Naive thymus-derived CD4-positive, alpha-beta T cell (primary cell): ENCODE measurements around the gene CLDN19. TPM values are rescaled to one million over a fixed set of nuclear protein-coding genes. Genes with fewer than 3 reads are reported as not detected.

Source experiments
- ATAC-seq: fragments of 150-1000 bp; cut with Tn5 transposase; 2 replicates; pipeline ENCODE4 v1.10.0; 2021; ENCODE audit warnings: mild to moderate bottlenecking, moderate library complexity
- CTCF ChIA-PET: fragments of 350-600 bp; sonication (Branson Sonifier 250); formaldehyde crosslinking; loops from one replicate; lab custom pipeline; 2021; ENCODE audit warnings: antibody characterized with exemption; lab: Charles Lee
- POLR2A ChIA-PET: fragments of 350-600 bp; sonication (Branson Sonifier 250); formaldehyde crosslinking; loops from one replicate; lab custom pipeline; 2021; ENCODE audit warnings: antibody characterized with exemption, inconsistent platforms; lab: Charles Lee
- DNase-seq, 9 donors: peaks; one replicate each; pipeline versions ENCODE4 v3.0.0 to v3.0.0-alpha.2; 2020 to 2022; ENCODE audit warnings: mixed read lengths in 1 of 9
- H3K27ac ChIP-seq: one replicate; pipeline ENCODE4 v1.7.0; 2013; ENCODE audit warnings: mild to moderate bottlenecking, low read depth, low read length, moderate library complexity
- H3K27me3 ChIP-seq, 2 donors: one replicate each; pipeline ENCODE4 v1.7.0; 2013; ENCODE audit warnings: low read length in 2 of 2, mild to moderate bottlenecking in 2 of 2, moderate library complexity in 2 of 2; ENCODE audit not compliant: control insufficient read depth in 2 of 2, insufficient read depth in 2 of 2
- H3K36me3 ChIP-seq, 3 experiments: 1 replicate in 2 of 3; 2 replicates in 1 of 3; pipeline ENCODE4 v1.7.0; 2013; ENCODE audit warnings: low read length in 3 of 3, mild to moderate bottlenecking in 3 of 3, moderate library complexity in 1 of 3; ENCODE audit not compliant: insufficient read depth in 3 of 3, control insufficient read depth in 2 of 3
- H3K4me1 ChIP-seq, 2 donors: one replicate each; pipeline ENCODE4 v1.7.0; 2013; ENCODE audit warnings: low read length in 2 of 2, mild to moderate bottlenecking in 2 of 2, moderate library complexity in 1 of 2; ENCODE audit not compliant: control insufficient read depth in 2 of 2, insufficient read depth in 2 of 2
- H3K4me3 ChIP-seq: 2 replicates; pipeline ENCODE4 v1.7.0; 2013; ENCODE audit warnings: mild to moderate bottlenecking, low read length
- H3K9me3 ChIP-seq, 3 experiments: 1 replicate in 2 of 3; 2 replicates in 1 of 3; pipeline ENCODE4 v1.7.0; 2013; ENCODE audit warnings: low read length in 3 of 3; ENCODE audit not compliant: control insufficient read depth in 2 of 3
- H3K27ac Mint-ChIP-seq, 9 donors: one replicate each; pipeline ENCODE4 v1.8.0; 2020 to 2022; ENCODE audit warnings: mixed read lengths in 9 of 9, mild to moderate bottlenecking in 8 of 9, moderate library complexity in 5 of 9, inconsistent platforms in 2 of 9
- H3K27me3 Mint-ChIP-seq, 5 donors: one replicate each; pipeline ENCODE4 v1.8.0; 2021 to 2022; ENCODE audit warnings: mixed read lengths in 5 of 5, mild to moderate bottlenecking in 1 of 5
- H3K36me3 Mint-ChIP-seq, 5 donors: one replicate each; pipeline ENCODE4 v1.8.0; 2020 to 2022; ENCODE audit warnings: mixed read lengths in 5 of 5, mild to moderate bottlenecking in 3 of 5, inconsistent platforms in 1 of 5
- H3K4me1 Mint-ChIP-seq, 7 donors: one replicate each; pipeline ENCODE4 v1.8.0; 2020 to 2022; ENCODE audit warnings: mixed read lengths in 7 of 7, mild to moderate bottlenecking in 3 of 7, inconsistent platforms in 1 of 7
- H3K4me3 Mint-ChIP-seq, 10 donors: one replicate each; pipeline ENCODE4 v1.8.0; 2020 to 2022; ENCODE audit warnings: mild to moderate bottlenecking in 10 of 10, mixed read lengths in 10 of 10, moderate library complexity in 6 of 10, inconsistent platforms in 2 of 10
- H3K9me3 Mint-ChIP-seq, 11 donors: one replicate each; pipeline ENCODE4 v1.8.0; 2020 to 2022; ENCODE audit warnings: mixed read lengths in 11 of 11, mild to moderate bottlenecking in 4 of 11, inconsistent platforms in 1 of 11, moderate library complexity in 1 of 11
- intact Hi-C, 2 donors: fragments of 100-400 bp; cut with micrococcal nuclease; formaldehyde crosslinking; loops; one replicate each; pipeline ENCODE4 v1.15.1; 2023
- polyA plus RNA-seq, 2 donors: library from polyadenylated mRNA; unstranded; fragments of 300-500 nt; fragmentation: Illumina TruSeq; gene quantifications; one replicate each; pipeline ENCODE4 v1.2.3, GENCODE V29; 2021
- total RNA-seq, 6 experiments: library from RNA in 5 of 6; stranded (reverse) in 5 of 6; gene quantifications; 1 replicate in 5 of 6; 2 replicates in 1 of 6; pipeline ENCODE4 v1.2.3 and lab custom pipeline; 2021 to 2026

The CLDN19 gene
- total and polyA plus RNA-seq, 7 experiments from 2014 or later, result not detected

DNA sequence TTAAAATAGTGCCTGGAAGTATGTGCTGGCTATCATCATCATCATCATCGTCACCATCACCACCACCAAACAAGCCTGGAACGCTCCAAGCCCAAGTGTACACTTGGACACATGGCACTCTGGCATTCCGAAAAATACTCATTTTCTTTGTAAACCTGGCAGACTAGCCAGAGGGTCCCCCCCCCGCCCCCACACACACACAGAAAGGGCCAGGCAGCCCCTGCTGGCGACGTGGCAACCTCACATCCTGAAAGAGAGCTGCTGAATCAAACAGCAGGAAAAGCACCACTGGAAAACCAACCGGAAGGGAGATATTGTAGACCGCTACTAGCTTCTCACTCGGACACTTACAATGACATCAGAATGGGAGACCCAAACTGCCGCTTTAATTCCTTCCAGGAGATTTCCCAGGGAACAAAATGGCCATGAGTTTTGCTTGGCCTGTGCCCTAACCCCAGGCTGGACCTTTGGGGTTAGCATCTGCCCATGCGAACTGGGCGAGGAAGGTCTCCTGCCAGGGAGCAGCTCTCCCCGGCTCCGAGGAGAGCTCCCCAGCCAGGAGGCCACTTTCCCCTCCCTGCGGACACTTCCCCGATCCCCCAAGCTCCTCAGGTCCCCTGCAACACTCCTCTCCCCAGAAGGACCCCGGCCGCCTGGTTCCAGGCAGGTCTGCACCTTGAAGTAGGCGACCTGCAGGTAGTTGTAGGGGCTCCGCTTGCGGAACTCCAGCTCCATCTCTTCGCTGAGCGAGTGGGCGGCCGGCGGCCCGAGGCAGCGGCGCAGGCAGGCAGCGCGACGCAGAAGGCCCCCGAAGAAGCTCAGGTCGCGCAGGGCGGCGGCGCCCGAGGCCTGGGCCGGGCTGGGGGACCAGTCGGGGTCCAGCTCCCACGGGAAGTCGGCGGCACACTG, 26.1 kb upstream of the CLDN19 start:
- no peaks in the 10 kb centered on the region for H3K9me3 Mint-ChIP-seq
- no peaks in the 10 kb centered on the region for H3K27me3 Mint-ChIP-seq
- ATAC-seq (peak; percentile 0), DNase-seq (peak in 6 of 9 donors; percentile 10 to 71 (median 22))
- ChIA-PET CTCF (interaction anchor here (0.7 to 2.4 kb wide), 7 partner anchors 9 to 309 kb away, joined by 3 to 9 read pairs (median 3); no protein-coding TSS in a partner anchor), POLR2A (interaction anchor here (0.6 to 4.5 kb wide), 26 partner anchors 9 to 862 kb away, joined by 3 to 50 read pairs (median 4); partner anchors contain the start of genes CCDC30, ERMAP, PPCS and PPIH)
- intact Hi-C loops, result loop anchor here in 1 of 2 donors (2.0 kb wide), 2 partner anchors 159 to 431 kb away; partner anchors contain the start of gene FOXJ3
- peaks cover 18 to 45% (median 30%) of the 10 kb centered on the region in 7 donors for H3K4me1 Mint-ChIP-seq
- H3K36me3 ChIP-seq, result peaks cover 0 to 5% (median 4%) of the 10 kb centered on the region in 3 experiments
- peaks cover 0 to 13% (median 0%) of the 10 kb centered on the region in 5 donors for H3K36me3 Mint-ChIP-seq
- H3K4me1 ChIP-seq, result peaks cover 24 to 35% of the 10 kb centered on the region in 2 donors
- H3K4me3 Mint-ChIP-seq, result no peak overlapping the region
- peak overlapping the region; percentile 91 for H3K4me3 ChIP-seq
- no peaks in the 10 kb centered on the region for H3K27me3 ChIP-seq
- H3K27ac Mint-ChIP-seq, result peak overlapping the region in 2 of 9 donors; percentile 14 to 92
- peak overlapping the region; percentile 77 for H3K27ac ChIP-seq
- no peaks in the 10 kb centered on the region for H3K9me3 ChIP-seq

DNA sequence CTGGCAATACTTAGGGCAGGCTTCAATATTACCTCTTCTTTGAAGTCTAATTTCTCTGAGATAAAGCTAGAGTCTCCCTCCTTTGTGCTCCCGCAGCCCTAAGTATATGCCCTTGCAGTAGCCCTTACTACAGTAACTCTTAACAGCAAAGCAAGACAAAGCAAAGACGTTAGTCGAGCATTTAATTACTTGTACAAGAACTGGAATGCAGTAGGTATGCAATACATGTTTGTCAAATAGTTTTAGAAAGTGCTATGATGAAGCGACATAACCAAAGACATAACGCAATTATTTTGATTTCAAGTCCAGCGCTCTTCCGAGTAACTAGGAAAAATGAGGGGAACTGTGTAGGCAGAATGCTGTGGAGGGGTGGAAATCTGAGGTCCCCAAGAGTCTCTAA, 25.2 kb upstream of the CLDN19 start:
- no peak for ATAC-seq
- Histone ChIP-seq H3K36me3 (peaks cover 0 to 5% (median 4%) of the 10 kb centered on the region in 3 experiments), H3K27ac (no peak overlapping the region)

DNA sequence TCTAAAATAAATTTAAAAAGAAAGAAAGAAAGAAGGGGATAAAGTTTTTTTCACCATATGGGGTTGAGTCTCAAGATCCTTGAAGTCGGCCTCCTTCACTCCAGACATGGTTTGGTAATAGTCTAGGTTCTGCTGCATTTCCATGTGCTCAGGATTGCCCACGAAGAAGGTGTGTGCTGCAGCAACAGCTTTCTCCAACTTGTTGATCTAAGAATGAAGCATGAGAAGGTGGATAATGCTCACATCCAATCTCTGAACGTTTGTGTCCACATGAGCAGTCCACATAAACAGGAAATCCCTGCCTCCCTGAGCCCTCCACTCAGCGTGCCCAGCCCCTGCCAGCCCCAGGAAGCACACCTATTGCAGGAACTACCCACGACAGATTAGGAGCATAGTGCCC, 22.2 kb upstream of the CLDN19 start:
- intact Hi-C loops, result no loop called here

More for the DNA sequence above, 25.2 kb upstream of the CLDN19 start:
- Mint-ChIP-seq H3K36me3 (peaks cover 0 to 7% (median 0%) of the 10 kb centered on the region in 5 donors), H3K27ac (no peak overlapping the region), H3K4me1 (peaks cover 10 to 37% (median 23%) of the 10 kb centered on the region in 7 donors), H3K27me3 (no peaks in the 10 kb centered on the region), H3K4me3 (no peak overlapping the region), H3K9me3 (no peaks in the 10 kb centered on the region)
- DNase-seq, result no peak
- Histone ChIP-seq H3K4me1 (peaks cover 24 to 30% of the 10 kb centered on the region in 2 donors), H3K27me3 (no peaks in the 10 kb centered on the region), H3K9me3 (no peaks in the 10 kb centered on the region), H3K4me3 (peak overlapping the region; percentile 91)
- intact Hi-C loops, result no loop called here
- ChIA-PET CTCF (interaction anchor here (1.2 to 1.5 kb wide), 2 partner anchors 18 to 159 kb away, joined by 3 read pairs; no protein-coding TSS in a partner anchor), POLR2A (interaction anchor here (0.7 to 4.5 kb wide), 5 partner anchors 51 to 308 kb away, joined by 3 to 50 read pairs (median 37); partner anchors contain the start of genes CCDC30, ERMAP, SVBP and YBX1)

DNA sequence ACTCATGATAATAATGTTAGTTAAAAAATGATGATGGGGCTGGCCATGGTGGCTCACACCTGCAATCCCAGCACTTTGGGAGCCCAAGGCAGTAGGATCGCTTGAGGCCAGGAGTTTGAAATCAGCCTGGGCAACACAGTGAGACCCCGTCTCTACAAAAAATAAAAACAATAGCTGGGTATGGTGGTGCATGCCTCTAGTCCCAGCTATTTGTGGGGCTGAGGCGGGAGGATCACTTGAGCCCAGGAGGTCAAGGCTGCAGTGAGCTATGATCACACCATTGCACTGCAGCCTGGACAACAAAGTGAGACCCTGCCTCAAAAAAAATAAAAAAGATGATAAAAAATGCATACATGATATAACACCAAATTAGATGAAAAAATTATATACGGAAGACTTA, 21.5 kb upstream of the CLDN19 start:
- Histone ChIP-seq H3K36me3 (peaks cover 7 to 30% (median 11%) of the 10 kb centered on the region in 3 experiments), H3K27ac (no peak overlapping the region), H3K4me3 (no peak overlapping the region), H3K27me3 (no peaks in the 10 kb centered on the region), H3K9me3 (no peaks in the 10 kb centered on the region), H3K4me1 (peaks cover 12 to 13% of the 10 kb centered on the region in 2 donors)
- H3K36me3 Mint-ChIP-seq, result peaks cover 3 to 19% (median 10%) of the 10 kb centered on the region in 5 donors
- ATAC-seq, result no peak
- no peak for DNase-seq
- H3K4me3 Mint-ChIP-seq, result no peak overlapping the region
- H3K27ac Mint-ChIP-seq, result no peak overlapping the region
- no peaks in the 10 kb centered on the region for H3K9me3 Mint-ChIP-seq
- H3K27me3 Mint-ChIP-seq, result no peaks in the 10 kb centered on the region
- intact Hi-C loops, result no loop called here
- CTCF ChIA-PET, result no interaction called here
- POLR2A ChIA-PET, result no interaction called here
- peaks cover 6 to 13% (median 8%) of the 10 kb centered on the region in 7 donors for H3K4me1 Mint-ChIP-seq

More for the DNA sequence above, 22.2 kb upstream of the CLDN19 start:
- POLR2A ChIA-PET, result interaction anchor here (0.6 to 0.9 kb wide), 5 partner anchors 65 to 928 kb away, joined by 3 to 8 read pairs (median 3); partner anchors contain the start of gene ZNF691
- ATAC-seq (no peak), DNase-seq (no peak)
- Mint-ChIP-seq H3K4me1 (peaks cover under 1 to 10% (median 7%) of the 10 kb centered on the region in 7 donors), H3K36me3 (peaks cover 0 to 12% (median 5%) of the 10 kb centered on the region in 5 donors), H3K9me3 (no peaks in the 10 kb centered on the region), H3K27me3 (no peaks in the 10 kb centered on the region), H3K27ac (peak overlapping the region in 2 of 9 donors; percentile 17 to 23), H3K4me3 (no peak overlapping the region)
- H3K9me3 ChIP-seq, result no peaks in the 10 kb centered on the region
- no peak overlapping the region for H3K4me3 ChIP-seq
- peaks cover 7 to 24% (median 11%) of the 10 kb centered on the region in 3 experiments for H3K36me3 ChIP-seq
- H3K4me1 ChIP-seq, result peaks cover 12 to 13% of the 10 kb centered on the region in 2 donors
- H3K27ac ChIP-seq, result no peak overlapping the region
- CTCF ChIA-PET, result interaction anchor here (0.8 kb wide), 1 partner anchor 18 kb away, joined by 3 read pairs; no protein-coding TSS in a partner anchor
- no peaks in the 10 kb centered on the region for H3K27me3 ChIP-seq

DNA sequence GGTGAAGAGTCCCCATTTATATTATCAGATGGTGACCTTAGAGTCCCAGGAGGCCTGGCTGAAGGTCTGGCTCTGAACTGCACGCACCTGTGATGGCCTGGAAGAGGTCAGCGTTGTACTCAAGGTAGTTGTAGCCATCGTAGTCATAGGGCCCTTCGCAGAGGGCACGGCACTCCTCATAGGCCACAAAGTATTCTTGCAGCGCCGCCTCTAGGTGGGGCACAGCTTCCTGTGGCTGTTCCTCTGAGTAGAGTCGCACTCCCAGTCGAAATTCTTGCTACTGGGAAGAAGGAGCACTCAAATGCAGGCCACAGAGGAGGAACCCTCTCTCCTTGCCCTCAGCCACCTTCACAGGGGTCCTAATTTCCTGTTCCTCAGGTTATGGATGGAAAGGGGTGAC, 19.1 kb upstream of the CLDN19 start:
- Histone ChIP-seq H3K9me3 (no peaks in the 10 kb centered on the region), H3K27me3 (no peaks in the 10 kb centered on the region), H3K36me3 (peaks cover 7 to 54% (median 11%) of the 10 kb centered on the region in 3 experiments), H3K27ac (no peak overlapping the region), H3K4me3 (no peak overlapping the region), H3K4me1 (no peaks in the 10 kb centered on the region)
- peak overlapping the region in 1 of 9 donors; percentile 43 for H3K27ac Mint-ChIP-seq
- ChIA-PET POLR2A (no interaction called here), CTCF (interaction anchor here (1.0 to 1.5 kb wide), 3 partner anchors 13 to 314 kb away, joined by 3 to 8 read pairs (median 4); no protein-coding TSS in a partner anchor)
- H3K9me3 Mint-ChIP-seq, result no peaks in the 10 kb centered on the region
- no peak overlapping the region for H3K4me3 Mint-ChIP-seq
- DNase-seq, result no peak
- ATAC-seq, result no peak
- peaks cover 16 to 36% (median 23%) of the 10 kb centered on the region in 5 donors for H3K36me3 Mint-ChIP-seq
- intact Hi-C loops, result no loop called here
- no peaks in the 10 kb centered on the region for H3K27me3 Mint-ChIP-seq
- H3K4me1 Mint-ChIP-seq, result peaks cover 6 to 13% (median 8%) of the 10 kb centered on the region in 7 donors

DNA sequence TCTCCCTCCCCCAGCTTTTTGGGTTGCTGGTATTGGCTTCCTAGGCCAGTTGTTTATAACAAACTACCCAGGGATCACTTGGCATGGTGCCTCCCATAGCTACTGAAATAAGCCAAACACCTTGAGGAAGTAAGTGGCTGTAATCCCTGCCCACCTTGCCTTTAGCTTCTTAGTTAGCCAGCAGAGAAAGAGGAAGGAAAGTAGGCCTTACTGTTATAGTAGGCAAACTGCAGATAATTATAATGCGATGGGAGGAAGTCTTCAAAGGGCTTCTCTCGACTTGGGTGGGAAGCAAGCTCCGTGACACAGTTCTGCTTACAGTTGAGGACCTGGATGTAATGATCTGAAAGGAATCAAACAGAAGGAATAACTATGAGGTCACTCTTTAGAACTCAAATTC, 18.6 kb upstream of the CLDN19 start:
- Histone ChIP-seq H3K27ac (no peak overlapping the region), H3K9me3 (no peaks in the 10 kb centered on the region), H3K4me1 (no peaks in the 10 kb centered on the region), H3K27me3 (no peaks in the 10 kb centered on the region), H3K4me3 (no peak overlapping the region), H3K36me3 (peaks cover 7 to 59% (median 11%) of the 10 kb centered on the region in 3 experiments)
- Mint-ChIP-seq H3K9me3 (no peaks in the 10 kb centered on the region), H3K4me1 (peaks cover 6 to 10% (median 8%) of the 10 kb centered on the region in 7 donors), H3K27me3 (no peaks in the 10 kb centered on the region), H3K27ac (no peak overlapping the region), H3K36me3 (peaks cover 19 to 41% (median 28%) of the 10 kb centered on the region in 5 donors), H3K4me3 (no peak overlapping the region)
- no peak for ATAC-seq
- ChIA-PET POLR2A (no interaction called here), CTCF (interaction anchor here (1.3 to 1.5 kb wide), 2 partner anchors 180 to 315 kb away, joined by 3 to 4 read pairs; no protein-coding TSS in a partner anchor)
- DNase-seq, result no peak
- intact Hi-C loops, result no loop called here
